GM19035 (cell line): Measurements from ENCODE around the gene NSMCE1.
A peak's percentile ranks its signal among the peaks of the same experiment; 100 is the strongest.

ENCODE experiments used
- ATAC-seq: cut with Tn5 transposase; IDR thresholded peaks from one replicate; pipeline ENCODE4 v1.9.1; 2021; ENCODE audit not compliant: unreplicated experiment

The NSMCE1 gene

DNA sequence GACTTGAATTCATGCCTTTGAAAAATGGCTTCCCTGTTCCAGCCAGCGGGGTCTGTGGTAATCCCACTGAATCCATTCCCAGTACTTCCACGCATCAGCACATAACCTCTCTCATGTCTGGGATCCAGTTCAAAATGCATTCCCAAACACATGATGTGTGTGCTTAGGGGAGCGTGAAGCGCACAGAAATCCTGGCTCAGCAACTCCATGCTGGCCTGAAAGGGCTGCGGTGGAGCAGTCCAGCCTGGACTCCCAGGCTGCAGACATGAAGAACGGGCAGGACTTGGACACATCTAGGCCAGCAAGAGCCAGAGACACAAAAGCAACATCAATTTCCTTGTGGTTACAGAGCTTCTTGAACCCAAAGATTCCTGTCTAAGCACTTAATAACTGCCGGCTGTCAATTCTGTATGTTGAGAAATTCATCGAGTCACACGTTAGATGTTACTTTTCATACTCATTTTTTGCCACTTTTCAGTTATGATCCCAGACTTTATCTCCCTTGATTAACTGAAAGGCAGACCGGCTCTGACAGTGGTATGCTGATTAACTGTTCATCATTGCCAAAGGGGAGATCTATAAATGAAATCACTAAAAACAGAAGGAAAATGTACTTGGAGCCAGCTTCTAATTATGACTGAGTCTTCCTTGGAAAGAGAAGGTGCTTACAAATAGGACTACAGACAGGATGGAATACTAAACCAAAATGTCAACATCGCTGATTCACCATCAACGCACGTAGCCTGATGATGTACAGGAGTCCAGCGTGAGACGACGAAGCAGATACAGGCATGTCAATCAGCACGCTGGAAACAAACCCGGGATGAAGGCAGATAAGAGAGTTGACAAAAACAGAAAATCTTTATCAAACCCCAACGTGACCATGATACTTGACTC, 23.0 kb downstream of the NSMCE1 start:
- no peak for ATAC-seq

DNA sequence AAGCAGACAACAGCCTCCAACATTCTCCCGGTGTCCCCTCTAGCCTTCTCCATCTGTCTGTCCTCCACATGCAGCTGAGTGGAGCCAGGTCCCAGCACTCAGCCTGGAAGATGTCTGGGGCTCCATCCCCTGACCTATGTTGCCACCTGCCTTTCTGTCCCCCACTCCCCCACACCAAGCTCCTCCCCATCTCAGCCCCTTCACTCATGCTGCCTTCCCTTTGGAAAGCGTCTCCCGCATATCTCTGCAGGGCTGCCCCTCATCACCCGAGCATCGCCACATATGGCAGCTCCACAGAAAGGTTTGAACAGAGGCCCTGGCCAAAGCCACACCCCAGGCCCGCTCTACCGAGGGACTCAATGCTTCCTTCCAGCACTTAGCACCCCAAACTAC, 24.2 kb downstream of the NSMCE1 start:
- ATAC-seq: no peak

DNA sequence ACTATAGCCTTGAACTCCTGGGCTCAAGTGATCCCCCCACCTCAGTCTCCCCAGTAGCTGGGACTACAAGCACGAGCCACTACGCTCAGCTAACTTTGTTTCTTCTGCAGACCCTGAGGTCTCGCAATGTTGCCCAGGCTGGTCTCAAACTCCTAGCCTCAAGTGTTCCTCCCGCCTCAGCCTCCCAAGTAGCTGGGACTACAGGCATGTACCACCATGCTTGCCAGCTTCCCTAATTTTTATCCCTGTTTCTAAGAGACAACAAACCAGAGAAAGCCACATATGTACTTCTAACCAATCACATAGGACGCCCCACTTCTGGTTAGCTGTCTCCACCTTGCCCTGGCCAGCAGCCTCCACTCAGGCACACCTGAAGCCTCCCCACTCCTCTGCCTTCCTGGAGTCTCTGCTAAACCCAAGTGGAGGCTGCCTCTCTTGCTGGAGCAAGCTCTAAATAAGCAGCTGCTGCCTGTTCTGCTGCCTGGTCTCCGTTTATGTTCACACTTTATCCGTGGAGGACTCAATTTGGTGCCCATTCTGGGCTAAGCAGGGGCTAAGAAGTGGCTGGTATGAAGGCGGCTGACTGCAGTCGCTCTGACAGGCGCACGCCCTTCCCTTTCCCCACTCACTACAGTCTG, 24.7 kb downstream of the NSMCE1 start:
- no peak for ATAC-seq

DNA sequence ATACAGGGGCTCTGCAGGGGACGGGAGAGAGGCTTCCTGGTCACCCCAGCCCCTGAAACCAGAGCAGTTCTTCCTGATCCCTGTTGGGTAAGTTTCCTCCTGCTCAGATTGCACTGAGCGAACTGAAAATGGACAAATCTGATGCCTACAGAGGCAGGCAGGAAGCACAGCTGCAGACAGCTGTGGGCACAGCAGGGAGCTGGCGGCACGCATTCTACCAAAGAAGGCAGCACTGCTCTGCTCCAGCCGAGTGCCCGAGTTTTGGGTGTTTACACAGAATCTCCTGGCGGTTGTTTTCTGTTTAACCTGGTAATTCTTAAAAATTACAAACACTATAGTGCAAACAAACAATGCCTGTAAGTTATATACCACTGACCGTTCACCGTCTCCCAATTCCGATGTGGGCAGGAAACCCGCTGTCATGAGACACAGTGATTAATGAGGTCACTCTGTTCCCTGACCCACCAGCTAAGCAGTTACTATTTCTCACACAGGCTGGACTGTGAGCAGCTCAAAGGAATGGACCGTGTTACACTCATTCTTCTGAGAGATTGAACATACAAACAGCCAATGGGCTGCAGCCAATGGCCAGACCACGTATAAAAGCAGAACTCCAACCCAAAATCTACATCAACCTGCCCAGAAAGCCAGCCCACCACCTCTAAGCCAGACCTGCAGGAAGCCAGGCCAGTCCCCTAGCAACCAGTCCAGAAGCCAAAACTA, 25.5 kb downstream of the NSMCE1 start:
- ATAC-seq: no peak

DNA sequence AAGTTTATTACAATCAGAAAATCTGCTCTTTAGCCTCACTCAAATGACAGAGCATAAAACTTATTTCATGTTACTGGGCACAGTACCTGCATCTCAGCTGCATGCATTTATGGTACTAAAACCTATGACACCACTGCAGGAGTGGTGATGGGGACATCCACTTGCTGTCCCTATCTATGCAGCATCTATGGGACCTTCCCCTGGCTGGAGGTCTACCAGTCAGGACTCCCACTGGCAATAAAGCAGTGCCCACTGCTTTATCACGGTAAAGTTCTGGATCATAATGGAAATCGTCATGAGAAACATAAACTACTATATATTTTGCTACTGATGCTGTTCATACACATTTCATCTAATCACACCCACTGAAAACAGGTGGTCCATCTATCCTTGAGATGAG, 26.2 kb downstream of the NSMCE1 start:
- ATAC-seq: no peak

DNA sequence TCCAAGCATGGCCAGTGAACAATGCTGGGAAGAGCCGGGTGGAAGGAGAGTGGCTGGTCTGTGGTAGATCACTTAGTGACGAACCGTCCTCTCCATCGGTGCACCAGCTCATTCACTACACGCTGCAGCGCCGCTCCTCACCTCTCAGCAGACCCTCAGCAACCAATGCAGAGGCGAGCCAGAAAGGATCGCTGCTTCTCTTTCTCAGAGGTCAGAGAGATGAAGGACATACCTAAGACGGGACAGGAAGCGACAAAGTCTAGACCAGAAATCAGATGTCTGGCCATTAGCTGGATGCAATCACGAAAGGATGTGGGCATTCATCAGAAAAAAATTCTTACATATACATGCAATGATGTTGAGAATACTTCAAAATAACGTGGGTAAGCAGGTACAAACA, 26.9 kb downstream of the NSMCE1 start:
- no peak for ATAC-seq

DNA sequence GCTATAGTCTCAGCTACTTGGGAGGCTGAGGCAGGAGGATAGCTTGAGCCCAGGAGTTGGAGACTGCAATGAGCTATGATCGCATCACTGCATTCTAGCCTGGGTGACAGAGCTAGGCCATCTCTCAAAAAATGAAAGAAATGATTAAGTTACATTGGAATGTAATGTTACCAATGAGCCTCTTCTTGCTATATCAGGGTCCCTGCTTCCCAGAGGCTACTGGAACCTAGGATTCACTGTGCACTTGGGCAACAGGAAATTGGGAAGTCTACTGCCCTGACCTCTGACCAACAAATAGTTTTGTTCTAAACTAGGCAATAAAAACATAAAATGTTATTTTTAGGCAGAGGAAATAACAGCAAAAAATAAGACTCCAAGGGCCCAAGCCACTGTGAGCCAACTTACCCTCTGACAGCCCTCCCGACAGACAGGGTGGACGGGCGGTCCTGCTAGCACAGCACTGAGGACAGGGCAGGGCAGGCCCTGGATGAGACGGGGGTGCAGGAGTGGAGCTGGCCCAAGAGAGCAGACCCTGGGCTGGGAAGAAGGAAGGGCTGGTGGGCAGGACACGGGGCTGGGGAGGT, 27.5 kb downstream of the NSMCE1 start:
- no peak for ATAC-seq

DNA sequence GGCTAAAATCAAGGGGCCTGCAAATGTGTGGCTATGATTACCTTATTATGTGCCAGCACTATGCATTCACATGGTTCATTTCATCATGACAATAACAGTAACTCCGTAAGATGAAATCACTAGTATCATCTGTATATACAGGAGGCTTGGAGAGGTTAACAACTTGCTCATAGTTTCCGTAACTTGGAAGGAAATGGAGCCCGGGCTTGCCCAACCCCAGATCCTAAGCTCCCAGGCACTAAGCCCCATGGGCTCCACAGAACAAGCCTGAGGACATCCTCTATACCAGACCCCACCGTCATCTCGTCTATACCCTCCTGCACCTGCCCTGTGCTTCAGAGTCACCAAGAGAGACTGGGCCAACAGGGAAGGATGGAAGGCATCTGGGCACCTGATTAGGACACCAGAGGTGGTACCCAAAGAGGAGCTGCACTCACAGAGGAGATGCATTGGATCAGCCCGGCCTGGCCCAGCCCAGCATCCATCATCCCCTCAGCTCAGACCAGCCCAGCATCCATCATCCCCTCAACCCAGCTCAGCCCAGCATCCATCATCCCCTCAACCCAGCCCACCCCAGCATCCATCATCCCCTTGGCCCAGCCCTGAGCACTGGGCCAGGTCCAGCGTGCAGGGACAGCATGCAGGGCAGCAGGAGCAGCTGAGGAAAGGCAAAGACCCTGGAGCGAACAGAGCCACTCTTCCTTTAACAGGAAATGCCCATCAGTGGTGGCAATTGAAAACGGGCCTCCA, 28.5 kb downstream of the NSMCE1 start:
- no peak for ATAC-seq

DNA sequence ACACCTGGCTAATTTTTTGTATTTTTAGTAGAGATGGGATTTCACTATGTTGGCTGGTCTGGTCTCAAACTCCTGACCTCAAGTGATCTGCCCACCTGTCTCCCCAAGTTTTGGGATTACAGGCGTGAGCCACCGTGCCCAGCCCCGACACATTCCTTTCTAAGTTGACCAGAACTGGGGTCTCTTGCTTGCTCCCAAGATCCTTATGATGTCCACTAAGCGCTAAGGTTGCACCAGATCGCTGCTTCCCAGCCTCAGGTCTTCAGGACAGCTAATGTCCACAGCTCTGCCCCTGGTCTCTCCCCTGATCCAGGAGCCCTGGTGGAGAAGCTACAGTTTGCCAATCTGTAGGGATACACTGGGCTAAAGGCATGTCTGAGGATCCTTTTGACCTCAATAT, 29.5 kb downstream of the NSMCE1 start:
- no peak for ATAC-seq

DNA sequence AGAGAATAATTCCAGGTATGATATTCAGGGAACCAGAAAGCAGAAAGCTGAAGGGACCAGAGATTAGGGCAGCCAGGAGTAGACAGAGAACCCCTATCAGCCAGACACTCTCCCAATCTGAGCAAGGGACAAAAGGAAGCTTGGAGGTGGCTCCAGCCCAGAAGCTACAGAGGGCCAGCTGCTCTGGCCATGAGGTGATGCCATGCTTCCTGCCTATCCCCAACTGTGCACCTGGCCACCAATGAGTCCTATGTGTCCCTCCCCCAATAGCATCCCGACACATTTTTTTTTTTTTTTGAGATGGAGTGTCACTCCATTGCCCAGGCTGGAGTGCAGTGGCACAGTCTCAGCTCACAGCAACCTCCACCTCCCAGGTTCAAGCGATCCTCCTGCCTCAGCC, 30.0 kb downstream of the NSMCE1 start:
- no peak for ATAC-seq

DNA sequence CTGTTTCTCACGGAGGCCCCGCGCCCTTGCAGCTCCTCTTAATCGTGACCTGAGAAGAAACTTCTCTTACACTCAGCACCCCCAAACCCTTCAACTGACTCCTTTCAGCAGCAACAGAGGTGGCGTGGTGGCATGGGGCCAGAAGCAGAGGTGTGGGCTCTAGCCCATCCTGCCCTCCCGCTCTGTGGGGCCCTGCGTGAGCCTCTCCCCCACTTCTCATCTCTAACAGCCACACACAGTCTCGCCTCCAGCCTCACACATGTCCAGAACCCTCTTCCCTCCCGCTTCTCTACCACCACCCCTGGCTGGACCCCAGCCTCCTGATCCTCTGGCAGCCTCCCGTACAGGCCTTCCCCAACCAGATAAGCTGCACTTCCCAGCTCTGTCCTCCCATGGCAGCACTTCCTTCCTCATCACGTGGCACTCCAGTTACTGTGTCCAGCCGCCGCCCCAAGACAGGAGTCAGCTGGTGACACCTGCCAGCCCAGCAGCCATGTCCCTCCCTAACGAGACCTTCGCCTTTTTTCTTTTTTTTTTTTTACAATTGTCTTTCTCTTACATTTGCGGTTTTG, 30.5 kb downstream of the NSMCE1 start:
- peak; percentile 7 for ATAC-seq

DNA sequence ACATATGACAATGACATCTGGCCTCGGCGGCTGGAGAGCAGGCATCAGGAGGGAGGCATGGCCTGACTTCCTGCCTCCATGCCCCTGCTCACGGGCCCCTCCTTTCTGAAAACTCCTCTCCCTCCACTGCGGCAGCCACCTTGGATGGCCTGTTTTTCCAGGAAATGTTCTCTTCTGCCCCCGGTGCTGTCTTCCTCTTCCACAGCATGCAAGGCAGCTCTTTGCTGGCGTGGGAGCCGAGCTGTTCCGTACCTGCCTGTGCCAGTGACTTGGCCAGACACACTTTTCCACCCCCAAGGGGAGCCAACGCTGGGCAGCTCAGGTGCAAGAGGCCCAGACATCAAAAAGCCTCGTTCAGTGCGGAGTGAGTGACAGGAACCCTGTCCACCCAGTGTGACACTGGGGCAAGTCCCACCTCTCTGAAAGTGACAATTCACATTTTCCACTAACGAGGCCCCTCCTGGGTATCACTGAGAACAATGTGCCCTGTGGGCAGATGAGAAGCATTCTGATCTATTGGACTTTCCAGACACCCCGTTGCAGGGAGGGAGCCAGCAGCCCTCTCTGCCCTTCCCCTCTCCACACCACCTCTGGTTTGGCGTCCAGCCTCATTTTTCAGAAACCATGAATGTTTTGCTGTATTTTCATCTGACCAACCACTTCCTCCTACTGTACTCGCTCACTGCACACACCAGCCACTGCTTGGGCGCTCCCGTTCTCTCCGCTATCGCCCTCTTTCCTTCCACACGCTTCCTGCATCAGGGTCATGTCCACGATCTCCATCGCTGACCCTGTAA, 31.2 kb downstream of the NSMCE1 start:
- peak; percentile 60 for ATAC-seq

DNA sequence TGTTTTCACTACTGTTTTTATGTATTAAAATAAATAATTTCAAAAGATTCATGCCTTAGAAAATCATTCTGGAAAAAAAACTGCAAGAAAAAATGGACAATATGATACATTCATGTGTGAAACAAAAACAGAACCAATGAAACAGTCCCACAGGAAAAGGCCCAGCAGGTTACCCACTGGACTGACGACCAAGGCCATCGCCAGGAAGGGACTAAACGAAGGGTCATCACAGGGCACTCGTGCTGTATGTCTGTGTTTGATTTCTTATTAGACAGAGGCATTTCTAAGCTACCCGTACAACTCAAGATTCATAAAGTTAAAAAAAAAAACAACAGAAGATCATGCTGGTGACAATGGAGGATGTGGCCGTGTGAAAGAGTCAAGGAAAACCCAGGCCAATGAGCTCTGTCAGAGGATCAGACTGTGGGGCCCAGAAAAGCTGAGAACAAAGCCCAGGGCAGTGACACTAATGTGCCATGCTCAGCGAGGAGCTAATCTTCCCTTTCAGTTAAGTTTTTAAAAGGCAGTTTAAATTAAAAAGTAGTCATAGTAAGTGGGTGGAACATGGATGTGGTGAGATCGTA, 31.8 kb downstream of the NSMCE1 start:
- ATAC-seq: no peak

DNA sequence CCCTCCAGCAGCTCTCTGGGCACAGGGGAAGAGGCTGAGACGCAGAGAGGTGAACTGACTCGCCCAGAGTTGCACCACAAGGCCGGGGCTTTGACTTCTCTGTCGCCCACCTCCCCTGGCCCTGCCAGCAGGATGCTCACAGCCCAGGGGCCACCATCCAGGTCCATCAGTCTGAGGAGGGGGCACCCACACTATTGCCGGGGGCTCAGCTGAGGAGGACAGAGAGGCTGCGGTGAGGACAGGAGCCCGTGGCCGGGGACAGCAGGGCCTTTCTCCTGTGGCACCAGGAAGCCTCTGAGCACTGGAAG, 32.7 kb downstream of the NSMCE1 start:
- ATAC-seq: no peak

DNA sequence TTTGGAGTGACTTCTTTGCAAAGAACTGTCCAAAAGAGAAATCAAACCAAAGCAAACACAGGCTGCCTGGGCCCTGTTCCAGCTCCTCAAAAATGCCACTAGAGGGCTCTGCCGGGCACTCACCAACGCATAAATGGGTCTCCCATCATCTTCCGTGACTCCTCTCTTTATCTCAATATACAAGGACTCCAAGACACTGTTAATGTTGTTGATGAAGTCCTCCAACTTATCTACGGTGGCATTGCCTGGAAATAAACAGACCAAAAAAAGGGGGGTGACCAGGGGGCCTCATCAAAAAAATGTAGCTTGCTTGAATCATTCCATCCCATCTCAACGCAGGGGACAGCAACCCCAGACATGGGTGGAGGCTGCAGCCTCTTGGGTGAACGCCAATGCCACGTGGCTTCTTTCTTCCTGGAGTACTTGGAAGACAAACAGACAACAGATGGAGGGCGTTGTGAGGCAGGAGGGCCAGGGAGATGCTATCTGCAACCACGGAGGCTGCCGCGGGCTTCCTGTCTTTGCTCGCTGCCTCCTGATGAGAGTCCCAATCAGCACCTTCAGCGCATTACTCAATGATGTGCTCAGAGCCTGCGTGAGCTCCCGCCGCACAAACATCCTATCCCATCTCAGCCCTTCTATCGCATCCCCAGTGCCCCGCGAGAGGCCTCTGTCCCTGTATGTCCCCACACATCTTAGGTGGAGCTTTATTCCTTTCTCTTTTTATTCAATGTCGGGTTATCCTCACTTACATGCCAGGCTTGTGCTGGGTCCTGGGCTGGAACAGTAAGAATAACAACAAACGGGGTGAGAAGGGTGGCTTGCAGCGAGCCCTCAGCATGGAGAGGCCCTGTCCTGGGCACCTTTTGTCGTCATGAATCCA, 33.3 kb downstream of the NSMCE1 start:
- ATAC-seq: no peak

DNA sequence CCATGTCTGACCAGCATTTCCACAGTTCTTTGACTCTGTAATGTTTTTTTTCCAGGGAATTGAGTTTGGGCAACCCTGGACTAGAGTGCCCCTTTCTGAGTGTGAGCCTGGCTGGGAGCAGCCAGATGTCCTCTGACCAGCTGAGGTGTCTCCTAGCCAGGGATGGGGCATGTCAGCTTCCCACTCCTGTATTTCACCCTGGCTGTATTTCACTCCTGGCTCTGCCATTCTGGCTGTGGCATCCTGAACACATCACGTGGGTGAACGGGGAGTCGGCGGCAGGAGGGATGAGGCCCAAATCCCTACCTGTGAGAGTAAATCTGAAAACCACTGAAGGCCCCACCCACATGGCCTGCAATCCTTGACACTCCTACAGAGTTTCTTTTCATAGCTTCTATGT, 34.0 kb downstream of the NSMCE1 start:
- no peak for ATAC-seq

DNA sequence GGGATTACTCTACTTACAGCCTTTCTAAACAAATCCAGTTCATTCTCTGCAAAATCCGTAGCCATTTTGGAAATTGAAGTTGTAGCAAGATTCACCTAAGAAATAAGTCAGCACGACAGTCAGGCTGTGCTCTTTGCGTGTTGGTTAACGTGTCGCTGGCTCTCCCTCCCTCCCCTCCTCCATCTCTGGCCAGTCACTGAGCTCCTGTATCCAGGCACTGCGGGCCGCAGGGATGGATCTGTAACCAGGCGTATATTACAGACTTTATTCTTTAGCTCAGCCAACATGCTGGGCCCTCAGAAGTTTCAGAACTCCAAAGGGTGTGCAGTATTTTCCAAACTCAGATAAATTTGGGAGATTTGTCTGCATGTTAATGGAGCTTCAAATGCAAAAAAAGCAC, 34.4 kb downstream of the NSMCE1 start:
- no peak for ATAC-seq

DNA sequence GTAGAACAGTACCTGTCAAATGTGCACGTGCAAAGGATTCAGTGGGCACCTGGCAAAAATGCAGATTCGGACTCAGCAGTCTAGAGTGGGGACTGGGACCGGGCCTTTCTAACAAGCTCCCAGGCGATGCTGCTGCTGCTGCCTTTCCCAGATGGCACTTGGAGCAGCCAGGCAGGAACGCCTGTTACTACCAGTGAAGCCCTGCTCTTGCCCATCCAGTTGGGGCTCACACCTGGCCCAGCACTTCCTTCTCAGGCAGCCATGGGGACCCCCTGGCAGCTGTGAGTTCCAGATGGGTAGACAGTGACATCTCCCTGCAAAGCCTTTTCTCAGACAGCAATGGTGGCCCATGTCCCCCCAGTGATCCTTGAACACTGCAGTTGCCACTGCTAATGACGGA, 34.8 kb downstream of the NSMCE1 start:
- no peak for ATAC-seq
